ENCODE data around the gene FBXO5.

- TF ChIP-seq CTCF (IDR thresholded peaks at IDR 0.05): no peak
- TF ChIP-seq ELF4 (CRISPR knock-in tag; IDR thresholded peaks at IDR 0.05; ENCODE audit: low read depth): no peak
- TF ChIP-seq ETV6 (CRISPR knock-in tag; IDR thresholded peaks at IDR 0.05): no peak
- no peak for TF ChIP-seq ZNF317 (CRISPR knock-in tag; IDR thresholded peaks at IDR 0.05; ENCODE audit: borderline replicate concordance, low read depth)
- TF ChIP-seq ZNF281 (CRISPR knock-in tag; IDR thresholded peaks at IDR 0.05): no peak
- no peak for TF ChIP-seq MAX (CRISPR knock-in tag; IDR thresholded peaks at IDR 0.05)
- no peak for TF ChIP-seq NR3C1 (CRISPR knock-in tag; conservative IDR thresholded peaks at IDR 0.05; ENCODE audit: low read depth)
- TF ChIP-seq ZNF423 (CRISPR knock-in tag; IDR thresholded peaks at IDR 0.05): no peak
- no peak for TF ChIP-seq ZNF121 (CRISPR knock-in tag; IDR thresholded peaks at IDR 0.05)
- no peak for TF ChIP-seq TEAD4 (CRISPR knock-in tag; IDR thresholded peaks at IDR 0.05)
- TF ChIP-seq E2F1 (CRISPR knock-in tag; IDR thresholded peaks at IDR 0.05): no peak
- TF ChIP-seq FOXK1 (CRISPR knock-in tag; IDR thresholded peaks at IDR 0.05): no peak
These were observed 39.5 kb downstream of the FBXO5 start for GRCh38 chr6:152943260-152943897.

All from WTC11 (cell line).